GM21390 (cell line): Measurements from ENCODE around the gene MRPL41.
"Not testable (repeated sequence)": the region's sequence is repeated elsewhere in the genome, so short reads cannot be mapped to it uniquely, and the experiment has no call there.

Experiments
- ATAC-seq: cut with Tn5 transposase; IDR thresholded peaks from one replicate; pipeline ENCODE4 v1.9.1; 2021; ENCODE audit not compliant: unreplicated experiment

The MRPL41 gene

DNA sequence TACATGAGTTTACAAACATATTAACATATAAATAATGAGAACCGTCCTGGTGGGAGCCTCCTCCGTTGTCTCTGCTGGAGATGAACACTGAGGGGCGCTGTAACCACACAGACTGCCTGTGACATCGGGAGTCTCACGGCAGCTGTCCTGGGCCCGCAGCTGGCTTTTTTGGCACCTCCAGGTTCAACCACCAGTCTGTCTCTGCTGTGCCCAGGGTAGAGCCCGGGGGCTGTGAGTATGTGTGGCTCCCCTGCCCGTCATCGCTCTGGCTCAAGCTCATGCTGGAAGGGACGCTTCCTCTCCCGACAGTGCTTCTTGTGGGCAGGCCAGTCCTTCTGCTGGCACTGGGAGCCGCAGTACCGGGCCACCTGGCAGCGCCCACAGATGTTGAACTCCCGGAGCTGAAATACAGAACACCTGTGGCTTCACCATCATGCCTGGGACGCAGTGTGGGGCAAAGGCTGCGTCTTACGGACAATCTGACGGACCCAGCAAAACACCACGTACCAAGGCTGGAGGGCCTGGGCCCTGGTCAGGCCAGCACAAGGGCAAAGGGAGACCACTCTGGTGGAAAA is 30.7 kb downstream of the MRPL41 start:
- ATAC-seq, result no peak

DNA sequence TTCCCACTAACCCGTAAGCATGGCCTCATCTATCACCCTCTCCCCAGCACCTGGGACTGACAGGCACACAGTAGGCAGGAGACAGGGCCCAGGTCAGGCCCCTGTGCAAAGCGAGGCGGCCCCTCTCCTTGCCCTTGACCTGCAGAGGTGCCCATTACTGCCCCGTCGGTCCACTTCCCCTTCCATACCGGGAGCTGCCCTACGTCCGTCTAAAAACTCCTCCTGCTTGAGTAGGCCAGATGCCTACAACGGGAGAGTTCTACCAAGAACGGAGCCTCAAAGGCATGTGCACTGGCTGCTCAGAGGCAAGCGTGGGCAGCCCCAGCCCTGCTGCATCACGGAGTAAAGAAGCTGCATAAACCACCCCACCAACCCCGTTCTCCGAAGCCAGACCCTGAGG is 31.7 kb downstream of the MRPL41 start:
- no peak for ATAC-seq

DNA sequence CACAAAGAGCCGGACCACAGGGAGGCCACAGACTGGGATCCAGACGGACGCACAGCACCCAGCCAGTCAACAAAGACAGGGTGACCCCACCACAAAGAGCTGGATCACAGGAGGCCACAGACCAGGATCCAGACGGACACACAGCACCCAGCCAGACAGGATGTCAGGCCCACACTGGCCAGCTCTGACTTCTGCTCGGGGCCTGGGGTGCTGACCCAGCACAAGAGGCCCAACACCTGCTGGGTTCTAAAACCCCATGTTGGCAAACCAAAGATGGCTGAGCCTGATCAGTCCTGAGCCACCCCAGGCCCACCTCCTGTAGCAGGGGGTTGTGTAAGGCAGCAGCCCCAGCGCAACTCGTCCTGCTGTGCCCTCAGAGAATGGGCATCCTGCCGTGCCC is 32.3 kb downstream of the MRPL41 start:
- no peak for ATAC-seq

DNA sequence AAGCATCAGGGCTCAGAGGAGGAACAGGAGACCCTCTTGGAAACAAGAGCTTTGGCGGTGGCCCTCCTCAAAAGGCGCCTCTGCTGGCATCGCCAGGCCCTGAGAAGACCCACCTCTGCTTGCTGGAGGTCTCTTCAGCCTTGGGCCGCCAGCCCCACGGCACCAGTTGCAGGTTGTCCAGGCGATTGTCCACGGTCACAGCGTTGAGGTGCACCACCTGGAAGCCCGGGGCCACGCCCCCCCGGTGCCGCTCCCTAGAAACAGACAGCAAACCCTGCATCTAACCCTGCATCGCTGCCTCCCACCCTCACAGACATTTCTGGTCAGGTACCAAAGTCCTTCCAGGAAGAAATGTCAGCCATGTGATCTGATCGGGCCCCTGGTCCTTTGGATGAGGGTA is 35.2 kb downstream of the MRPL41 start:
- no peak for ATAC-seq

DNA sequence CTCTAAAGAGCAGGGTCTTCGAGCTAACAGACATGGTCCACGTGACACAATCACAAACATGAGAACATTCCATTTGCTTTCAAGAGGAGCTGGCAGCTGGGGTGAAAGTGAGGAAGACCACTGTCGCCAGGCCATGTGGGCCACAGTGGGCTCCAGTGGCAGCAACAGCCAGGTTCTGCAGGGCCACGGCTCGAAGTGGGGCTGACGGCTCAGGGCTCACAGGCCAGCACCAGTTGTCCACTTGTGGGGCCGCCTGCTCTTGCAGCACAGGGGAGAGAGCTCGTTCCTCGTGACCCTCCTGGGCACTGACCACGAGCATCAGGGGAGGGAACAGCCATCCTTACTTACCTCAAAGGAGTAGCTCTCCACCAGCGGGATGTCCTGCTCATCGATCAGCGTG is 36.6 kb downstream of the MRPL41 start:
- ATAC-seq, result no peak

DNA sequence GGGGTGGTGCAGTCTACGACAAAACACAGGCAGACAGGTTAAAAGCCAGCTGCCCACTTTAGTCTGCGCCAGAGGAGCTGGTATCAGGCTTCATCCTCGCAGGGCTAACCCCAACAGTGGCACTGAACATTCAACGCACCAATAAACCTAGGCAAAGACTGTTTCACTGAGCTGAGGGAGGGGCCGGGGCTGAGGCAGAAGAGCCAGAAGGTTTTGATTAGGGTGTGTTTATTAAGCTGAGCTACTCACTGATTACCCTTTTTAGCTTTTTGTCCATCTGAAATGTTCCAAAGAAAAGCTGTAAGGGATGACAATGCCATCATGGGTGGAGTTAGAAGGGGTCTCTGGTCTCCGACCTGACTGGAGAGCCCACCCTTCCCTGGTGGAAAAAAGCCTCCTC is 37.2 kb downstream of the MRPL41 start:
- ATAC-seq, result no peak

DNA sequence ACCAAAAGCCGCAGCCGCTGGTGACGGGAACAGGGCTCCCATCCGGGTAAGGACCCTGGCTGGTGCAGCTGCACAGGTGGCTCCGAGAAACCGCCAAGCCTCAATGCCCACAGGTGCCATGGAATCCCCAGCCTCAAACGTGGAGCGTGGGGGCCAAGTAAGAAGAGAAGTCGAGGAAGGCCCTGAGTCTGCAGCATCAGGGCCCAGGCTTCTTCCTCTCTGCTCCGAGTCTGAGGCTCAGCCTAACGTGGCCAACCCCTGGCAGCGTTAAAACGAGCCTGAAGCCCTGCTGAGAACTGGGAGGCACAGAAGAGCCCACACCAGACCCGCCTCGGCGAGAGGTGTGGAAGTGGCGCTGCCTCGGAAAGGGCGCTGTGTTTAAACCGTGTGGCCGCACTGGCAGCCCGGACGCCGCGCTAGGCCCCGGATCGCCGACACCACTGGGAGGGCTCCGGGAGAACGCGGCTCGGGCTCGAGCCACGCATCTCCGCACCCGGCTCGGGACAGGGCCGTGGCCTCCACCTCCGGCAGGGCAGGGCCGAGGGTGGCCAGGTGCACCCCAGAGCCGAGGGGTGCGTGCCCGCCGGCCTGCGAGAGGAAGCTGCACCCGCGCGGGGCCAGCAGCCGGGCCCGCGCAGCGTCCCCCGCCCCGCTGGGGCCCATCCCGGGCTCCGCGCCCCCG is 37.9 kb downstream of the MRPL41 start:
- ATAC-seq, result peak; percentile 22

DNA sequence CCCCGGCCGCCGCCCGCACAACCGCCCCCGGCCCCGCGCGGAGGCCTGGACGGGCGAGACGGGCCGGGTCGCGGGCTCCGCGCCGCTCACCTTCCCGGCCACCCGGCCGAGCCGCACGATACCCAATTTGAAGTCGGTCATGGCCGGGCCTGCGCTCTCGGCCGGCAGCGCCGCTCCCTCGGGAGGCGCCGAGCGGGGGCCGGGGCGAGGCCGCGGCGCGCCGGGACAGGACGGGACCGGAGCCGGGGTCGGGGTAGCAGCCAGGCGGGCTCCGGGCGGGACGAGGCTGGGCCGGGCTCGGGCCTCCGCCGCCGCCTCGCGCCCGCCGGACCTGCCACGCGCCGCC is 38.4 kb downstream of the MRPL41 start:
- peak; percentile 26 for ATAC-seq

DNA sequence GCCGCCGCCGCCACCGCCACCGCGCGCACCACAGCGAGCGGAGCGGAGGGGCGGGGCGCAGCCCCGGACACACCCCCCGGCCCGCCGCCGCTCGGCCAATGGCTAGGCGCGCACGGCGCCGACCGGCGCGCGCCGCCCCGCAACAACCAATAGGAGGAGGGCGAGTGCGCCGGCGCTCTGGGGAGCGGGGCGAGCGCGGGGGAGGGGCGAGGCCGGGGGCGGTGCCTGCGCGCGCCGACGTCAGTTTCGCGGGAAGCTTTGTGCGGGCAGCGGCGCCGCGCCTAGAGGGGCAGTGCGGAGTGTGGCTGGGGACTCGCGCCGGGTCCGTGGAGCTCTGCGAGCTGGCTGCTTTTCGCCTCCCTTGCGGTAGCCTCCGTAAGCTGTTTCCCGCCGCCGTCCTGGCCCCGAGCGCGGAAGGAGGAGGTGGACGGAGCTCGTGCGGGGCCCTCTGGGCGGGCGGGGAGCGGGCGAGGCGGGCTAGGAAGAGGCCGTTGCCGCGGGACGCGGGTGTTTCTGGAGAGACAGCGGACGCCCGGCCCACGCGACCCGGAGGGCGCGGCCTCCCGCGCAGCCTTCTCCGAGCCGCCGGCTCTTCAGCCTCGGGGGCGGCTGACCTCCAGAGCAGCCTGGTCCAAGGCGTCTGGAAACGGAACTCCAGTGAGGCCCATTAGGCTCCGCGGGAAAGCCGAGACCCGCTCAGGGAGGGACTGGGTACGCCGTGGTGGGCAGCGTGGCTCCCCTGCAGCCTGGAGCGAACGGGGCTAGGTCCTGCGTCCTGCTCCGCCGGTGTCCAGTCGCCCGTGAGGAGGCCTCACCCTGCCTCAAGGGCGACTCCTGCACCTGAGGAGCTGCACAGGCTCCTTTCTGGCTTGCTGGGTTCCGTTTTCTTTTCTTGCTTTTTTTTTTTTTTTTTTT is 39.0 kb downstream of the MRPL41 start, which contains the start of gene ZMYND19:
Gene ZMYND19, minus strand, starts transcription at position 44 of the 915 bp plus-strand sequence. CDS start 249 bp downstream, outside the sequence.
- peak; percentile 89 for ATAC-seq

DNA sequence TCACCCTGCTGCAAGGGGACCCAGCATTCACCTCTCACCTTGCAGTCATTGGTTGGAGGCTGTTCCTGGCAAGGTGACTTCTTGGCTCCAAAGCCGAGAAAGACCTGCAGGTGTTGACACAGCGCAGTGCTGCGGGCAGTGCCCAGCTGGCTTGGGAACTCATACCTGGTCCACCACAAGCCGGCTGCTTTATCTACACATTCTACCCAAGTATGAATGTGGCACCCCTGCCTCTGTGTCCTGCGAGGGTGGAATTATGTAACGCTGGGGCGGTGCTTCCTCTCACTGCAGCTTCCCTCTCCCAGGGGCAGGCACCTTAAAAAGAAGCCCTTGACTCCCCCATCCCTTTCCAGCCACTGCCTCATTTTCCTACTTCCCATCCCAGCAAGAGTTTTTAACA is 41.1 kb downstream of the MRPL41 start:
- no peak for ATAC-seq

DNA sequence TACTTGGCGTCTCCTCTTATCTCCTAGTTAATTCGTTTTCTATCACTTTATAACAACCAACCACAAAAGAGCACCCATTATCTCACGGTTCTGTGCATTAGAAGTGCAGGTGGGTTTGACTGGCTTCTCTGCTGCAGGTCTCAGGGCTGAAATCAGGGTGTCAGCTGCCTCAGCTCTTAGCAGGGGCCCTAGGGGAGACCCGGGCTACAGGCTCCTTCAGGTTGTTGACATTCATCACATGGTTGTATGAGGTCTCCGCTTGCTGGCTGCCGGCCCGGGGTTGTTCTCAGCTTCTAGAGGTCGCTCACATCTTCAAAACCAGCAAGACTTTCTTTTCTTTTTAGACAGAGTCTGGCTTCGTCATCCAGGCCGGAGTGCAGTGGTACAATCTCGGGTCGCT is 41.5 kb downstream of the MRPL41 start:
- ATAC-seq, result no peak

DNA sequence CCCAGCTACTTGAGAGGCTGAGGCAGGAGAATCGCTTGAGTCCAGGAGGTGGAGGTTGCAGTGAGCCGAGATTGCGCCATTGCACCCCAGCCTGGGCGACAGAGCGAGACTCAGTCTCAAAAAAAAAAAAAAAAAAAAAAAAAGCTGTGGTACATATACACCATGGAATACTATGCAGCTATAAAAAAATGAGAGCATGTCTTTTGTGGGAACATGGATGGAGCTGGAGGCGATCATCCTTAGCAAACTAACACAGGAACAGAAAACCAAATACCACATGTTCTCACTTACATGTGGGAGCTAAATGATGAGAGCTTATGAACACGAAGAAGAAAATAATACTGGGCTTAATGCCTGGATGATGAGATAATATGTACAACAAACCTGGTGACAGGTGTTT is 44.9 kb downstream of the MRPL41 start:
- ATAC-seq, result not testable (repeated sequence)

DNA sequence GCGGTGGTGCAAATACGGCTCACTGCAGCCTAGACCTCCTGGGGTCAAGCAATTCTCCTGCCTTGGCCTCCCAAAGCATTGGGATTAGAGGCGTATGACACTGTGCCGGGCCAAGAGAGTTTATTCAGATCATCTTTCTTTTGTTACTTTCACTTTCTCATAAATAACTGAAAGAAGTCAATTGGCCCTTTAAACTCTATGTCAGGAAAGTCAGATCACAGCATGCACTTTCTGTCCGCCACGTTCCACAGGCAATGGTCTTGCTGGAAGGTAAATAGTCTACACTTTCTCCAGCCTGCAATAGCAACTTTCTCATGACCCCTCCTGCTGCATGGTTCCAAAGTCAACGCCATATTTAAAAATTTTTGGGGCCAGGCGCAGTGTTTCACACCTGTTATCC is 47.3 kb downstream of the MRPL41 start:
- ATAC-seq, result no peak
